Glomerular endothelial cell (primary cell): ENCODE results near the gene MYOM1. TPM values are rescaled to one million over a fixed set of nuclear protein-coding genes. Genes with fewer than 3 reads are reported as not detected.
"Not testable (repeated sequence)": the region's sequence is repeated elsewhere in the genome, so short reads cannot be mapped to it uniquely, and the experiment has no call there.

Source experiments
- DNase-seq: peaks from one replicate; pipeline ENCODE4 v3.0.0-alpha.2; 2011; ENCODE audit warnings: low read depth, low spot score; ENCODE audit errors: extremely low read depth
- total RNA-seq: library from RNA; depleted of rRNA; stranded (reverse); fragments of >200 nt; gene quantifications from 2 replicates; pipeline ENCODE4 v1.2.3, GENCODE V29; 2015

MYOM1 gene
- total RNA-seq, 1 donor from 2014 or later = 0.41 TPM

DNA sequence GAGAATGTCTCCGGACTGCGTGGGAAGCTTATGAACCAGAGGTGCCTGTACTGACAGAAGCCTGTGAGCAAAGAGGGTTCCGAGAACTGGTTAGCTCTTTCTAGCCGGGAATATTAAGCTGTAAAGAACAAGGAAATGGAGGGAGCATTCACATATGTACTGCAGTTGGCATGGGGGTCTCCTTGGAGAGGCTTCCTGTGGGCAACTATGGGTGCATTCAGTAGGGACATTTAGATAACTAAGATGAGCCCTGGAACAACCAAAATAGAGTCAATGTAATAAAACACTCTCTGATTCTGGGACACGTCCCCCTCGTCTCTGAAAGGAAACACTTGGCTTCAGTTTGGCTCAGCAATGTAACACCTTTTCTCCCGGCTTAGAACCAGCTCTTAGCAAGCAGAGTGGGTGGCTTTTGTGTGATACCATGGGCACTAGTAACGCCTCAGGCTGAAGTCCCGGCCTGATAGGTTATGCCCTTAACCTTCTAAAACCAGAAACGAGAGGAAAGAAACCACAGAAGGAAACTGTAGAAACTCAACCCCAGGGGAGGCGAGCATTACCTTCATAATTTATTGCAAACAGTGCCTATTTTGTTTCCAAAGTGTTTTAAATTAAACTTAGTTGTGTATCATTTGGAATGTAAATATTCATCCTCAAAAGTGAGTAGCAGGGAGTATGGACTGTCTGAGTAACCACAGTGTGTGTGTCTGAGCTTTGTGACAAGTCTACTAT lies 158.0 kb downstream of the MYOM1 start:
- no peak for DNase-seq

DNA sequence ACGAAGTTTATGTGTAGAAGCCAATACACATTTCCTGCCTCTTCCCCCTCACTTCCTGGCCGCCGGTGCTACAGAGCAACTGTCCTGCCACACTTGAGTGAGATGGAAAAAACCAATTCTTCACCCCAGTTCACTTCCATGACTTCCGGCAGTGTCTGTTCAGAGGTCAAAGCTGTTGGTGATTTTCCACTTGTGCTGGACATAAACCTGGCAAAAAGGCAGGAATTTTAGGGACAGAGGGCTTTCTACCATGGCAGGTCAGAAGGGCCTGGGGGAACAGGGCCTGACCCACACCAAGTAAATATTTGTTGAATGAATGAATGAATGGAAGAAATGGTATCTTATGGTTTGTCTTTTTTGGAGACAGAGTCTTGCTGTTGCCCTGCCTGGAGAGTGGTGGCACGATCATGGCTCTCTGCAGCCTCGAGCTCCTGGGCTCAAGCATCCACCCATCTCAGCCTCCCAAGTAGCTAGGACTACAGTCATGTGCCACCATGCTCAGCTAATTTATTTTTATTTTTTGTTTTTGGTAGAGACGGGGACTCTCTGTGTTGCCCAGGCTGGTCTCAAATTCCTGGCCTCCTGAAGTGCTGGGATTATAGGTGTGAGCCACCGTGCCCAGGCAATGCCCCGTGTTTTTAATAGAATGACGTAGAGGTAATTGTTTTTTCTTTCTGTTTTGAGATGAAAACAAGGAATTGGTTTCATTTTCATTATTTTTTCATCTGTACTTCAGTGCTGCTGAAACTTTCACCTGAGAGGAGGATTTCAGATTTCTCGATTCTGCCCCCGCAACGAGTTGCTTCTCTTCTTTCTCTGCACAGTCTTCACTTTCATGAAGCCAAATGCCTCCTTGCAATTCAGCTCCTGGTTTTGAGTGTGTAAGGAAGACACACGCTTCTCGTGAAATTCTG lies 158.8 kb downstream of the MYOM1 start:
- no peak for DNase-seq

DNA sequence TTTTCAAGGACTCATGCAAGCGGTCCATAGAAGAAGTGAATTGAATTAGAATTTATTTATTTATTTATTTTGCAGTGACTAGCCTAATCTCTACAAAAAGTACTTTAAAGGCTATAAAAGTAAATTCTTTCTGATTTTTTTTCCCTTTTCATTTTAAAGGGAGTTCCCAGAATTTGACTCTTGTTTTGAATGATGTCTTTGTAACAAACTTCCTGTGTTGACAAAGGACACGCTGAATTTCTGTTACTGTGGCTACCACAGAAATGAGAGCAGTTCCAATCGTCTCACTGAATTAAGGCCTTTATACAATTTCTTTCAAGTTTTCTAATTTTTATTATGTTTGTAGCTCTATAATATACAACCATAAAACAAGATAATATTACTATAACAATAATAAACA lies 160.5 kb downstream of the MYOM1 start:
- no peak for DNase-seq

DNA sequence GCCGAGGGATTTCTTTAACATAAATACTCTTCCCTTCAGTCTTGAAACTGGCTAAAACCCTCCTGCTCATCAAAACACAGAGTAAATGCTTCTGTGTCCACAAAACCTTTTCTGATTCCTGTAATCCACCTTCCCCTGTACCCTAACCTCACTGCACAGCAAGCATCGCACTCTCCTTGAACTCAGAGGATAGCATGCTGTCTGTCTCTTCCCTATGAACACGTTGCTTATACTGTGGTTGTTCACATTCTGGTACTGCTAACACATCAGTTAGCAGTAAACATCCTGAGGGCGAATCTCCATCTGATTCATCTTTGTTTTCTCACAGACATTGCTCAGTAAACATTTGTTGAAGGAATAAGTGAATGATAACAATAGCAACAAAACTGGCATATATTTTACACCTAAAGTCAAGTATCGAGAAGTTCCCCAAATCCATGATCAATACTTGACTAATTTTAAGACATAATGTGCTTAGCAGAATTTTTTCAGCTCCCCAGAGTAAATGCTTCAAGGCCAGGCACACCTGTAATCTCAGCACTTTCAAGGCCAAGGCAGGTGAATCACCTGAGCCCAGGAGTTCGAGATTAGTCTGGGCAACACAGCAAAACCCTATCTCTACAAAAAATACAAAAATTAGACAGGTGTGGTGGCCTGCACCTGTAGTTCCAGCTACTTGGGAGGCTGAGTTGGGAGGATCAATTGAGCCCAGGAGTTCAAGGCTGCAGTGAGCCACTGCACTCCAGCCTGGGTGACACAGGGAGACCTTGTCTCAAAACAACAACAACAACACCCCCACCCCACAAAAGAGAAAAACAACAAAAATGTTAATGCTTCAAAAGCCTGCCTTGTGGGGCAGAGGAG lies 161.2 kb downstream of the MYOM1 start:
- DNase-seq = no peak

DNA sequence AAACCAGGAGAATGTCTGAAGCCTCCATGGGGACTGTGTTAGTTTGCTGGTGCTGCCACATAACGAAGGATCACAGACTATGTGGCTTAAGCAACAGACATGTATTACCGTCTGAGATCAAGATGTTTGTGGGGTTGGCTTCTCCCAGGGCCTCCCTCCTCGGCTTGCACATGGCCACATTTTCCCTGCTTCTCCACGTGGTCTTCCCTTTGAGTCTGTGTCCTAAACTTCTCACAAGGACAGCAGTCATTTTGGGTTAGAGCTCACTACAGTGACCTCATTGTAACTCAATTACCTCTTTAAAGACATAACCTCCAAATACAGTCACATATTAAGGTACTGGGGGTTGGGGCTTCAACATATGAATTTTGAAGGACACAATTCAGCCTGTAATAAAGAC lies 162.2 kb downstream of the MYOM1 start:
- no peak for DNase-seq

DNA sequence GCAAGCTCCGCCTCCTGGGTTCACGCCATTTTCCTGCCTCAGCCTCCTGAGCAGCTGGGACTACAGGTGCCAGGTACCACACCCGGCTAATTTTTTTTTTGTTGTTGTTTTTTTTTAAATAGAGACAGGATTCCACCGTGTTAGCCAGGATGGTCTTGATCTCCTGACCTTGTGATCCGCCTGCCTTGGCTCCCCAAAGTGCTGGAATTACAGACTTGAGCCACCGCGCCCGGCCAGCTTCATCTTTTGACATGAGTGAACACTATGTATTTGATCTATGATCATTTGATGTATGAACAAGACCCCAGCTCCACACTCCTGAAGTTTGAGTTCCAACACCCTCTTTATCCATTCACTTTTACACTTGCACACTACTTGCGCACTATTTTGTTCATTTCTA lies 163.5 kb downstream of the MYOM1 start:
- no peak for DNase-seq

DNA sequence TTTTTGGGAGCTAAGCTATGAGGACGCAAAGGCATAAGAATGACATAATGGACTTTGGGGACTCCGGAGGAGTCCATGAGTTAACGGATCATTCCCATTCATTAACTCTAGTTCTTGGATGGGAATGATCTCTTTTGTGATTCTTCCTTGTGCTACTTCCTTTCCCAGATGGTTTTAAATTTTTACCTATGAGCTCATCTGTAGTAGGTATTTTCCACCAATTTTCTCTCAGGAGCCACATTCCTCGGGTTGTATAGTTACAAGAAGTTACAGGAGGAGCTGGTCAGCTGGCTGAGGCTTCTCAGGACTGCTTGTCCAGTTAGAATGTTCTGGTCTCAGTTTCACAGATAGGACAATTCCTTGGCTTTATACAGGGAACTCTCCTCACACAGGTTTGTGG lies 164.0 kb downstream of the MYOM1 start:
- no peak for DNase-seq

DNA sequence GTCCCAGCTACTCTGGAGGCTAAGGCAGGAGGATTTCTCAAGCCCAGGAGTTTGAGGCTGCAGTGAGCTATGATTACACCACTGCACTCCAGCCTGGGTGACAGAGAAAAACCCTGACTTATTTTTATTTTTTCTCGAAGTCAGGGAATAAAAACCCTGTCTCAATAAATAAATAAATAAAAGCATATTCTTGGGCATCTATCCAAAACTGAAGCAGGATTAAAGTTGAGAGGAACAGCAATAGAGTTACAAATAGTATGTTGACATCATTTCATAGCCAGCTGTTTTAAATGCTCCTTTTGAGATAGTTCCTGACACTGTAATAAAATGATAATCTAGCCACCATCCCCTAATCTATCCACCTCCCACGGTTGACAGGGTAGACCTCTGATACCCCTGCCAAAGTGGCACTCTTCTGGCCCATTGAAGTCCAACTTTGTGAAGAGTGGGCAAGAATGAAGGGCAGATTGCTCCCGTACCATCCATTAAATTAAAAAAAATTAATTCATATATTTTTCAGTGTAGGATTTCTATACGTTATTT lies 164.5 kb downstream of the MYOM1 start:
- no peak for DNase-seq

DNA sequence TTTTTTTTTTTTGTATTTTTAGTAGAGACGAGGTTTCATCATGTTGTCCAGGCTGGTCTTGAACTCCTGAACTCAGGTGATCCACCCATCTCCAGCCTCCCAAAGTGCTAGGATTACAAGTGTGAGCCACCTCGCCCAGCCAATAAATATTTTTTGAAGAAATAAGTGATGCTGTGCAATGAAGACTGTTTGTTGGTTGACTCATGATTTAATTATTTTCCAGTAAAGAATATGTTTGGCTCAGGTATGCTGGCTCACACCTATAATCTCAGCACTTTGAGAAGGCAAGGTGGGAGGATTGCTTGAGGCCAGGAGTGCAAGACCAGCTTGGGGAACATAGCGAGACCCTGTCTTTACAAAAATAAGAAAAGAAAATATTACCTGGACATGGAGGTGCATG lies 165.0 kb downstream of the MYOM1 start:
- DNase-seq = no peak

DNA sequence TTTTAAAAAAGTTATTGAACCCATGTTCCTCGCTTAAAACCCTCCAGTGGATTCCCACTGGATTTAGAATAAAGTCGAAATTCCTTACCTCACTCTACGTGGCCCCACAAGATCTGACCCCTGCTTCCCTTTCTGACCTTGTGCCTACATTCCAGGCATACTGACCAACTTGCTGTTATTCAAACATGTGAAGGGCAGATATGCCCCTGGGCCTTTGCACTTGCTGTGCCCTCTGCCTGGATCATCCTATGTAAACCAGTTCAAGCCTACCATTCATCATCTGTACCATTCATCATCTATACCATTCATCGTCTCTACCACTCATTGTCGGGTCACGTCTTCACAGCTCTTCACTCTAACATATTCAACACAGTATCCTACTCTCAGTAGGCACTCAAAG lies 165.6 kb downstream of the MYOM1 start:
- no peak for DNase-seq

DNA sequence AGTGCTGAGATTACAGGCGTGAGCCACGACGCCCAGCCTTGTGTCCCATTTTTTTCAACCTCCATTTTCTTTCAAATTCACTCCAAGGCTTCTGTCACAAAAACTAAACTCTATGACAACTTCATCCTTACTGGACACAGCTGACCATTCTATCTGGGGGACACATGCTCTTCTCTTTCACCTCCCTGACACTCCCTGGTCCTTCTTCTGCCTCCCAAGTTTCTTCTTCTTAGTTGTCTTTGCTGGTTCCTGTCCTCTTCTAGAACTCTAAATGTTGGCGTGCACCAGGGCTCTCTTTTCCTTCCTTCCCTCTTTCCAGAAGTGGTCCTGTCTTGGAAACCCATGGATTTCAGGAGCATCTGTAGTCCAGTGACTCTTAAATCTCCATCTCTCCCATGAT lies 166.7 kb downstream of the MYOM1 start:
- DNase-seq = no peak

DNA sequence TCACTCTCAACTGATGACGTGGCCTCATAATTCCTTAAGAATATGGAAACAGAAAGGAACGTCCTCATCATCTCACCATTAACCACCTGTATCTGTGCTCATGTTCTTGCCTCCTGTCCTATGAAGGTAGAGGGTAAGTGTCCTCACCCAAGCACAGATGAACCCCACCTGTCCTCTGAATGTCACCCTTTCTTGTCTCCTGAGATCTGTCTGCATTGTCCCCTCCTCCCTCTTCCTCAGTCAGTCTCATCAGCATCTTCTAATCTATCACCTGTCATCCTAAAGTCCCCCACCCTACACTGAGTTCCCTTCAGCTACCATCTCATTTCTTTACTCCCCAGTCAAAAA lies 167.4 kb downstream of the MYOM1 start:
- no peak for DNase-seq

DNA sequence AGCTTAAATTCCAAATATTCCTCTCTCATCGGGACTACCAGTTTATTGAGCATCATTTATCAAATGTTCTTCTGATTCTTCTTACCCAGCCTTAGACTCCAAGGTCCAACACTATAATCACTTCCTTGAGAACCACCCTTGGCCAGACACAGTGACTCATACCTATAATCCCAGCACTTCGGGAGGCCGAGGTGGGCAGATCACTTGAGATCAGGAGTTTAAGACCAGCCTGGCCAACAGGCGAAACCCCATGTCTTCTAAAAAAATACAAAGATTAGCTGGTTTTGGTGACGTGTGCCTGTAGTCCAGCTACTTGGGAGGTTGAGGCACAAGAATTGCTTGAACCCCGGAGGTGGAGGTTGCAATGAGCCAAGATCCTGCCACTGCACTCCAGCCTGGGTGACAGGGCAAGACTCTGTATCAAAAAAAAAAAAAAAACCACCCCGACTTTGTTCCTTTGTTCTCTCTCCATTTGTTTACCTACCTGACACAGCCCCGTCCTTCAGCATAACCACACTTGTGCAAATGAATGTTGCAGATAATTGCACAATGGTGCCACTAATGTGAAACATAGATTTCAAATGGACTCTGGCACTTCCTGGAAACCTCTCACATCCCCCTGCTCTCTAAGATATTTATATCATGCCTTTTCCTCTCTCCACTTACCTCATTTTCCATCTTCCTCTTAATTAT lies 167.9 kb downstream of the MYOM1 start:
- DNase-seq = no peak

DNA sequence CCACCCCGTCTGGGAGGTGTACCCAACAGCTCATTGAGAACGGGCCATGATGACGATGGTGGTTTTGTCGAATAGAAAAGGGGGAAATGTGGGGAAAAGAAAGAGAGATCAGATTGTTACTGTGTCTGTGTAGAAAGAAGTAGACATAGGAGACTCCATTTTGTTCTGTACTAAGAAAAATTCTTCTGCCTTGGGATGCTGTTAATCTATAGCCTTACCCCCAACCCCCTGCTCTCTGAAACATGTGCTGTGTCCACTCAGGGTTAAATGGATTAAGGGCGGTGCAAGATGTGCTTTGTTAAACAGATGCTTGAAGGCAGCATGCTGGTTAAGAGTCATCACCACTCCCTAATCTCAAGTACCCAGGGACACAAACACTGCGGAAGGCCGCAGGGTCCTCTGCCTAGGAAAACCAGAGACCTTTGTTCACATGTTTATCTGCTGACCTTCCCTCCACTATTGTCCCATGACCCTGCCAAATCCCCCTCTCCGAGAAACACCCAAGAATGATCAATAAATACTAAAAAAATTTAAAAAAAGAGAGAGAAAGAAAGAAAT lies 169.8 kb downstream of the MYOM1 start:
- not testable (repeated sequence) for DNase-seq

DNA sequence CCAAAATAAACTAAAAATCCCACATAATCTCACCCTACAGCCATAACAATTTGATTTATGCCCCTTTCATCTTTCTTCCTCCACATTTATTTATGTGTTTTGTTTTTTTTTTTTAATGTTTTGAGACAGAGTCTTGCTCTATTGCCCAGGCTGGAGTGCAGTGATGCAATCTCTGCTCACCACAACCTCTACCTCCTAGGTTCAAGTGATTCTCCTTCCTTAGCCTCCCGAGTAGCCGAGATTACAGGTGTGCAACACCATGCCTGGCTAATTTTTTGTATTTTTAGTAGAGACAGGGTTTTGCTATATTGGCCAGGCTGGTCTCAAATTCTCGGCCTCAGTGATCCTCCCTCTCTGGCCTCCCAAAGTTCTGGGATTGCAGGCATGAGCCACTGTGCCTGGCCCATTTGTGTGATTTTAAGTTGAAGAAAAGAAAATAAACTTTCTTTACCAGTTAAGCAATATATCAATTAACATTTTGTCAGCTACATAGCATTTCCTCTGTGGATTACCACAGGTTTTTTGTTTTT lies 170.9 kb downstream of the MYOM1 start:
- no peak for DNase-seq

DNA sequence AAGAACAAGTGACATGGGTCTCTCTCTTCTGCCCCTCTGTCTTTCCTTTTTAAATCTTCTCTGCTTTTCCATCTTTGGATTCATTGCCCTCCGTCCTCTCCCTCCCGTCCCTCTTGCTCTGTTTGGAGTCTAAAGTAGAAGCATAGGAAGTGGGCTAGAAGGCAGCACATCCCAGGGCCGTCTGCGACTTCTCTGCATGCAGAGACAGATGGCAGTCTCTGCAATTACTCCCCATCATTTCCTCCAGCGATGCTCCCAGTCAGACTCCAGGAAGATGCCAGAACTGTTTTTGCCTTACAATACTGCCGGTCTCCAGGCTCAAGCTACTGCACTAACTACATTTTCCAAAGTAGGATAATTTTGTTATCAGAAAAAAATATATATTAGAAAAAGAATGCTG lies 171.6 kb downstream of the MYOM1 start:
- DNase-seq = no peak

DNA sequence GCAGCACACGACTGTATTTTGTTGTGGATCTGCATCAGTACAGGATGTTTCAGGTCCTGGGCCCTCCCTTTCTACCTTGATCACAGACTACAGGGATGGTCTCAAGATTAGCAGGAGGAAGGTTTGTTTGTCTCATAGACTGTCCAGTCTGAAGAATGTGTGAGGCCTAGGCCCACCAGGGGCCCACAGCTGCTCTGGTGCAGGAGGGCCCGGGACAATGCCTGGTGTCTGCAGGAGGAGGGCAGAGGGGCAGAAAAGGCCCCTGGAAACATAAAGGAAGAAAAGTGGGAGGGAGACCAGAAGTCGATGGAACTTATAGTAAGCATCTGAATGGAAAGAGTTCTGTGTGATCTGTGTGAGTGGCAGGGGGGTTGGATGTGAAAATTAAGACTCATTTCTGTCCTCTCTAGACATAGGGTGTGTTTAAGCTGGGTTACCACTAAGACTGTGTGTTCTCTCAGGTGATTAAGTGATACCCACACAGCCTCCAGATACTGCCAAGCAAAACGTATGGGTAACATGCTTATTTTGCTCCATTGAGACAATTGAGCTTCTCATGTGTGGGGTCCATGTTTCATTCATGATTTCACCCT lies 173.5 kb downstream of the MYOM1 start:
- DNase-seq = no peak

DNA sequence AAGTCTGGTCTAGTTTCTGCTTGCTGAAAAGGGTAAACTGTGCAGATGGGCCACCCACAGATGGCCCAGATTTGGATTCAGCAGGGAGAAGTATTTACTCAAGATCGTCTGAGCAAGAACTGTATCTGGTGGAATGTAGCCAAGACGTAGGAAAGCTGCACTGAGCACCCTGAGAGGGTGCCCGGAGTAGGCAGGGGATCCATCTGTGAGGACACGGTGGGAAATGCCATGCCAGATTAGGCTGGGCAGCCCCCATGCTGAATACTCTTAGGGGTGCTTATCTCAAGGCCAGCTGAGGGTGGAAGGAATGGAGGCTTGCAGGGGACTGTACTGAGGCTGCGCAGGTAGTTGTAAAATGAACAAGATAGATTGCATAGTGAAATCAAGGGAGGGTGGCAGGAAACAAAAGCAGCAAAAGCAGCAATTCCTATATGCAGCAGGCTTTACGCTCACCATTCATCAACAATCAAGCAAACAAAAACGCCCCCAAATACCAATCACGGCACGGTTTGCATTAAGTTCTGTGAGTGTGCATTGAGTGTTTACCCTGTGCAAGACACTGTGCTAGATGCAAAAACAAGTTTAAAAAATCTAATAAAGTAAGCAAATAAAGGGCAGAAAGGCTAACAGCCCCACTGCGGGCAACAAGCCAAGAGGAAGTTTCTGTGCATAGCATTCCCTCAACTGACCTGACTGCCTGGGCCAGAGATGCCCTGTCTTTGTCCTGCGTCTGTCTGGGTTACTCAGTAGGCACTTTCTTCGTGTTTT lies 174.7 kb downstream of the MYOM1 start:
- DNase-seq = no peak

DNA sequence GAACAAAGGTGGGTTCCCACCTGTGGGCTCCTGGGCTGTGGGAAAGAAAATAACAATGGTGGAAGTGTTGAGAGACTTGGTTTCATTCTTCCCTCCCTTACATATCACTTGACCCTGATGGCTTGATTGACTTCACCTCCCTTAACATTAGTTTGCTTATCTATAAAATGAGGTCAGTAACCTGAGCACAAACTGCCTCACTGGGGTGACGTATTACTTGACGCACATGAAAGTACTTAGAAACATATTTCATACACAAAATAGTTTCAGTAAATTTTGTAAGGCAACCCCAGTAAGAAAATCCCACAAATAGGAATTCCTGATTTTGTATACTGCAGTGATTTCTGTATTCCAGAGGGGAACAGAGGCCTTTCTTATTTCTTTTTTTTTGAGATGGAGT lies 177.4 kb downstream of the MYOM1 start:
- no peak for DNase-seq
